ENCODE results near the gene INAVA. TPM values are rescaled to one million over a fixed set of nuclear protein-coding genes. Genes with fewer than 3 reads are reported as not detected.

Gene INAVA
- total and polyA plus RNA-seq, 2 experiments from 2014 or later, result 51.0 to 79.7 TPM

GRCh38 chr1:200857804-200858203 lies 36.9 kb upstream of the INAVA start:
- Histone ChIP-seq H3K27ac (no peak overlapping the region), H3K36me3 (replicated peaks; ENCODE audit: insufficient read depth, low read depth) (peaks cover 4% of the 10 kb centered on the region), H4K20me1 (ENCODE audit: insufficient read depth, poor library complexity, severe bottlenecking) (no peaks in the 10 kb centered on the region), H3K9me3 (ENCODE audit: low read depth) (no peaks in the 10 kb centered on the region), H3K79me2 (no peaks in the 10 kb centered on the region), H3K4me1 (ENCODE audit: insufficient read depth) (no peaks in the 10 kb centered on the region), H3K27me3 (no peaks in the 10 kb centered on the region), H3K4me2 (no peak overlapping the region), H3K9me2 (replicated peaks; ENCODE audit: insufficient read depth) (no peaks in the 10 kb centered on the region), H2AFZ (no peak overlapping the region), H3K4me3 (no peak overlapping the region)
- no peak for DNase-seq (ENCODE audit: low spot score)
- no peak for TF ChIP-seq CTCF (IDR thresholded peaks at IDR 0.05; ENCODE audit: poor library complexity)
- no peak for TF ChIP-seq EZH2 (IDR thresholded peaks at IDR 0.05; ENCODE audit: borderline replicate concordance)
- 93% methylated on average over 1 of the region's 1 CpG for WGBS (ENCODE audit: low lambda C conversion rate, missing lambda C conversion rate)

- H3K27ac ChIP-seq, result no peak overlapping the region
- no peaks in the 10 kb centered on the region for H3K9me3 ChIP-seq (ENCODE audit: low read depth)
- H3K9me2 ChIP-seq (replicated peaks; ENCODE audit: insufficient read depth), result no peaks in the 10 kb centered on the region
- H3K4me3 ChIP-seq, result no peak overlapping the region
- no peaks in the 10 kb centered on the region for H3K36me3 ChIP-seq (replicated peaks; ENCODE audit: insufficient read depth, low read depth)
- no peak overlapping the region for H3K4me2 ChIP-seq
- no peaks in the 10 kb centered on the region for H3K79me2 ChIP-seq
- H2AFZ ChIP-seq, result no peak overlapping the region
- H3K27me3 ChIP-seq, result no peaks in the 10 kb centered on the region
- no peak for DNase-seq (ENCODE audit: low spot score)
- TF ChIP-seq EZH2phosphoT487 (IDR thresholded peaks at IDR 0.05; ENCODE audit: low read depth, severe bottlenecking, unreplicated experiment), result no peak
- no peak for TF ChIP-seq EZH2 (IDR thresholded peaks at IDR 0.05; ENCODE audit: borderline replicate concordance)
- no peak for TF ChIP-seq CTCF (IDR thresholded peaks at IDR 0.05; ENCODE audit: poor library complexity)
- 91% methylated on average over 2 of the region's 2 CpGs for whole genome bisulfite sequencing (ENCODE audit: low lambda C conversion rate, missing lambda C conversion rate)
- no peaks in the 10 kb centered on the region for H4K20me1 ChIP-seq (ENCODE audit: insufficient read depth, poor library complexity, severe bottlenecking)
- H3K4me1 ChIP-seq (ENCODE audit: insufficient read depth), result no peaks in the 10 kb centered on the region
Measured at GRCh38 chr1:200861937-200862647, 32.6 kb upstream of the INAVA start.

GRCh38 chr1:200862713-200863415 lies 31.8 kb upstream of the INAVA start:
- no peak for DNase-seq (ENCODE audit: low spot score)
- no peaks in the 10 kb centered on the region for H3K27me3 ChIP-seq
- TF ChIP-seq EZH2phosphoT487 (IDR thresholded peaks at IDR 0.05; ENCODE audit: low read depth, severe bottlenecking, unreplicated experiment) (no peak), CTCF (IDR thresholded peaks at IDR 0.05; ENCODE audit: poor library complexity) (no peak), EZH2 (IDR thresholded peaks at IDR 0.05; ENCODE audit: borderline replicate concordance) (no peak)
- H3K27ac ChIP-seq, result no peak overlapping the region
- H3K9me3 ChIP-seq (ENCODE audit: low read depth), result no peaks in the 10 kb centered on the region
- H3K9me2 ChIP-seq (replicated peaks; ENCODE audit: insufficient read depth), result no peaks in the 10 kb centered on the region
- no peaks in the 10 kb centered on the region for H3K36me3 ChIP-seq (replicated peaks; ENCODE audit: insufficient read depth, low read depth)
- H3K4me1 ChIP-seq (ENCODE audit: insufficient read depth), result no peaks in the 10 kb centered on the region
- H3K79me2 ChIP-seq, result no peaks in the 10 kb centered on the region
- H2AFZ ChIP-seq, result no peak overlapping the region
- H4K20me1 ChIP-seq (ENCODE audit: insufficient read depth, poor library complexity, severe bottlenecking), result no peaks in the 10 kb centered on the region
- 94% methylated on average over 9 of the region's 9 CpGs for WGBS (ENCODE audit: low lambda C conversion rate, missing lambda C conversion rate)
- H3K4me2 ChIP-seq, result no peak overlapping the region
- no peak overlapping the region for H3K4me3 ChIP-seq
